ENCODE measurements around the gene ALK.
"Not testable (repeated sequence)": the region's sequence is repeated elsewhere in the genome, so short reads cannot be mapped to it uniquely, and the experiment has no call there.

ALK gene

DNA sequence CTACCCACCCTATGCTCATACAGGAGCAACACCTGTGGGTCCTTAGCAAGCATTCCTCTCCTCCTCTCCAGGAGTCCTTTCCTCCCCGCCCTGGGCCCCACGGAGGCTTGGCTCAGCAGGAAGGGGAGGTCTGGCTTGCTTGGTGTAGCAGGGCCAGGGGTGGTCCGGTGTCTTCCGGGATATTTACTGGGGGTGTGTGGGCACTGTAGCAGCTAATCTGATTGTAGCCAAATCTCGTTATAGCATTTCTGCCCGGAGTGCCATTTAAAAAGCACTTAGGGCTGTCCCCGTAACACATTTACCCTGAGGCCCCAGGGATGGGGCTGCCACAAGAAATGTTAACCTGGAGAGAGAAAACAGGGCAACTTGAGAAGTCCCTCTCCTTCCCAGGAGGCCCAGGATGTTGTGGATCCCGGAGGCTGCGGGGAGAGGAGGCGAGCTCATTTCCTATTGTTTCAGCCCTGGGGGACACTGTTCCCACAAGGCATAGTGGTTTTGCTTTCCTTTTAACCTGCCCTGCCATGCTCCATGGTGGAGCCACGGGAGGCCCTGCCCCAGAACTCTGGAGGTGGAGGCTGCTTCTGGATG, 671.6 kb downstream of the ALK start:
- TF ChIP-seq, protein P1, sequence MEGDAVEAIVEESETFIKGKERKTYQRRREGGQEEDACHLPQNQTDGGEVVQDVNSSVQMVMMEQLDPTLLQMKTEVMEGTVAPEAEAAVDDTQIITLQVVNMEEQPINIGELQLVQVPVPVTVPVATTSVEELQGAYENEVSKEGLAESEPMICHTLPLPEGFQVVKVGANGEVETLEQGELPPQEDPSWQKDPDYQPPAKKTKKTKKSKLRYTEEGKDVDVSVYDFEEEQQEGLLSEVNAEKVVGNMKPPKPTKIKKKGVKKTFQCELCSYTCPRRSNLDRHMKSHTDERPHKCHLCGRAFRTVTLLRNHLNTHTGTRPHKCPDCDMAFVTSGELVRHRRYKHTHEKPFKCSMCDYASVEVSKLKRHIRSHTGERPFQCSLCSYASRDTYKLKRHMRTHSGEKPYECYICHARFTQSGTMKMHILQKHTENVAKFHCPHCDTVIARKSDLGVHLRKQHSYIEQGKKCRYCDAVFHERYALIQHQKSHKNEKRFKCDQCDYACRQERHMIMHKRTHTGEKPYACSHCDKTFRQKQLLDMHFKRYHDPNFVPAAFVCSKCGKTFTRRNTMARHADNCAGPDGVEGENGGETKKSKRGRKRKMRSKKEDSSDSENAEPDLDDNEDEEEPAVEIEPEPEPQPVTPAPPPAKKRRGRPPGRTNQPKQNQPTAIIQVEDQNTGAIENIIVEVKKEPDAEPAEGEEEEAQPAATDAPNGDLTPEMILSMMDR (IDR thresholded peaks at IDR 0.05; ENCODE audit: control insufficient read depth, extremely low read depth, insufficient read depth): no peak
- no peak overlapping the region for H3K4me3 ChIP-seq (ENCODE audit: low read depth, low read length)
- no peak for DNase-seq (ENCODE audit: low read depth)

DNA sequence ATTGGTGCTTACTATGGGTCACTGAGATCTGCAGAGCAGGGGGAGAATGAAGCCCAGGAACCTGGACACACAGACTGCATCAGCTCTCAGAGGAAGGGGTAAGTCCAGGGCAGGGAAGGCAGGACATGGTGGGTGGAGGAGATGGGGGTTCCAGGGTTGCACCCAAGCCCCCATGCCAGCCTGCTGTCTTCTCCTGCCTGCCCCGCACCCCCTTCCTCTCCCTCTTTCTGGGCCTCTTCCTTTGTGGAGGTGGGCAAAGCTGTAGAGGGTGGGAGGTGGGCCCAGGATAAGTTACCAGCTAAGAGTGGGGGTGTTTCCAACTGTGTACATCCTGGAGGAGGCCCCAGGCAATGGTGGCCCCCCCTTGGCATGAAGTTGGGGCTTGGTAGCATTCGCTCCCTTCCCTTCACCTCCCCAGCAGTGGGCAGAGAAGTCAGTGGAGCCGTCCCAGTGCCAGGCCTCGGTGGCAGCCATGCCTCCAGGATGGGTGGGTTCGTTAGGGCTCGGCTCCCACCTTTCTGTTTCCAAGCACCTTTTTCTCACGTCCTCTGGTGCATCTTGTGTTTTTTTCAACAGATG, 674.0 kb downstream of the ALK start:
- DNase-seq (ENCODE audit: low read depth): no peak
- TF ChIP-seq, protein P1 (IDR thresholded peaks at IDR 0.05; ENCODE audit: control insufficient read depth, extremely low read depth, insufficient read depth): no peak
- no peak overlapping the region for H3K4me3 ChIP-seq (ENCODE audit: low read depth, low read length)

DNA sequence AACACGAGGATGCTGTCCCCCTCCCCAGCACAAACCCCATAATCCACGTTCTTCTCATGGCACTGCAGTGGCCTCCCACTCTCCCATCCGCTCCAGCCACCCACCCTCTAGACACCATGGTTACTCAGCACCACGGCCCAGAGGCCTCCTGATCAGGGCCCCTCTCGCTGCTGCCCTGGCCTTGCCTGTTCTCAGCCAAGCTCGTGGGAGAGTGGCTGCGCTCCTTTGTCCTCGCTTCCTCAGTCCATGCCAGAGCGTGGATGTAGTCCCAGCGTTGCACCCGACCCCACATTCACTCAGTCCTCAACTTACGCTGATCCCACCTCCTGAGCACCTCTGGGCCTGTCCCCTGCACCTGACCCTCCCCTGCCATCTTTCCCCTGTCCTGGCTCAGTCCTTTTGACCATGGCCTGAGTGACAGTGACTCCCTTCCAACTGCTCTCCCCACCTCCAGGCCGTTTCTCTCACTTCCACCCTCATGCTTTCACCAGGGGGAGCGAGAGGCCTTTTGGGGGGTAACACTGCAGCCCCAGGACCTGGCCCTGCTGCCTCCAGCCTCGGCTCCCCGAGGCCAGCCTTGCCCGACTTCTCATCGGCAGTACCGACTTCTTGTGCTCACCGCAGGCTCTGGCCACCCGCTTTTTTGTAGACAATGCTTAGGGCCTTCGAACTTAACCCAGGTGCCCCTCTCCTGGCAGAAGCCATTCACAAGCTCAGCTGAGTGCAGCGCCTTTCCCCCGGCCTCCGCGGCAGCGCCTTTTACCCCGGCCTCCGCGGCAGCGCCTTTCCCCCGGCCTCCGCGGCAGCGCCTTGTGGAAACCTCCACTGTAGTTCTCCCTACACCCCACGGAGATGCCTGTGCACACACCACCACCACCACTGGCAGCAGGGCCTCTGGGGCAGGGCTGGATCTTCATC, 674.7 kb downstream of the ALK start:
- TF ChIP-seq, protein P1 (IDR thresholded peaks at IDR 0.05; ENCODE audit: control insufficient read depth, extremely low read depth, insufficient read depth): no peak
- DNase-seq (ENCODE audit: low read depth): no peak
- no peak overlapping the region for H3K4me3 ChIP-seq (ENCODE audit: low read depth, low read length)

- H3K4me3 ChIP-seq (ENCODE audit: low read depth, low read length): no peak overlapping the region
- no peak for DNase-seq (ENCODE audit: low read depth)
- TF ChIP-seq, protein P1 (IDR thresholded peaks at IDR 0.05; ENCODE audit: control insufficient read depth, extremely low read depth, insufficient read depth): no peak
Observed at GRCh38 chr2:29245742-29246382, 675.5 kb downstream of the ALK start.

GRCh38 chr2:29245035-29245741, 676.2 kb downstream of the ALK start:
- DNase-seq (ENCODE audit: low read depth); H3K4me3 ChIP-seq (ENCODE audit: low read depth, low read length): not testable (repeated sequence)

DNA sequence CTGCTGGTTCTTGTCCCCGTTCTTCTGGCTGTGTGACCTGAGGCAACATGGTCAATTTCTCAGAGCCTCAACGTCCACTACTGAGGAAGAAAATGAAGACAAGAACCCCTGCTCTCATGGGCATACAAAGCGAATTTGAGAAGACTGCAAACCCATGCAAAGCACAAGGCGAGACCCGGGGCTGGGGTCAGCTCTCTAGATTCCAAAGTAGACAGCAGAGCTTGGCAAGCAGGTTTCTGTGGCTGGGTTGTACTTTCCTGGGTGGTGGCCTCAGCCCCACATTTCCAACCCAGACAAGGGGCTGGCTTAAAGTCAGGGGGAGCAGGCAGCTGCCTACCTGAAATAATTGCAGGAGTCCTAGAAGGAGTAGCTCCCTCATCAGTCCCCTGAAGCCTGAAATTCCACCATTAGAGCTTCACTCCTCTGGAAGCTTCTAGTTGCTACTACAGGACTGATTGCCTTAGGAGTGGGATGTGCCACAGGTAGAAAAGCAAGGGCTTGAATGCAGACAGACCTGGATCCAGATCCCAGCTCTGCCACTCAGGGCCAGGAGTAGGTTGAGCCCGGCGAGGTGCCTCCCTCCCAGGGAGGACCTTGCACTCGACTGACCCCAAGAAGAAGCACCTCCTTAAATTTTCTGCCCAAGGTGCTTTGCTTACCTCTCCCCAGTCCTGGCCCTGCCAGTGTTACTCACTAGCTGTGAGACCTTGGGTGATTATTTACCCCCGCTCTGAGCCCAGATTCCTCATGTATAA, 678.6 kb downstream of the ALK start:
- DNase-seq (ENCODE audit: low read depth): no peak
- H3K4me3 ChIP-seq (ENCODE audit: low read depth, low read length): no peak overlapping the region
- TF ChIP-seq, protein P1 (IDR thresholded peaks at IDR 0.05; ENCODE audit: control insufficient read depth, extremely low read depth, insufficient read depth): no peak
